GM12892 (cell line): ENCODE measurements around the gene FUCA2. TPM values are rescaled to one million over a fixed set of nuclear protein-coding genes. Genes with fewer than 3 reads are reported as not detected.

Experiments
- DNase-seq: peaks from one replicate; pipeline ENCODE4 v3.0.0; 2011; ENCODE audit not compliant: insufficient read length
- FAIRE-seq: peaks from 2 replicates; lab custom pipeline; 2011; peaks lifted over from hg19 to GRCh38; lab: Jason Lieb, UNC
- POLR2A ChIP-seq: IDR thresholded peaks from 2 replicates; pipeline ENCODE4 v1.6.1; 2011; ENCODE audit warnings: low read depth, low read length, control low read depth
- POLR2AphosphoS5 ChIP-seq: IDR thresholded peaks from 2 replicates; pipeline ENCODE4 v1.6.1; 2011; ENCODE audit warnings: low read depth, low read length, control low read depth
- TAF1 ChIP-seq: IDR thresholded peaks from 2 replicates; pipeline ENCODE4 v1.6.1; 2011; ENCODE audit warnings: low read depth, mild to moderate bottlenecking, control low read depth, low read length, borderline replicate concordance
- polyA plus RNA-seq: library from polyadenylated mRNA; unstranded; fragments of >200 nt; gene quantifications from one replicate; pipeline ENCODE4 v1.2.1, GENCODE V29; 2012; ENCODE audit warnings: missing spikeins, inconsistent platforms; ENCODE audit not compliant: missing spikeins

FUCA2 gene
- polyA plus RNA-seq = 14.0 TPM

- TF ChIP-seq TAF1 (peak; percentile 42; the same call in 1 of the 2 replicates), POLR2AphosphoS5 (peak; percentile 81), POLR2A (peak; percentile 79)
- FAIRE-seq = peak; percentile 78
- peak; percentile 52 for DNase-seq
Observed at GRCh38 chr6:143510991-143511891, at the start of gene FUCA2. FUCA2 (minus strand) TSS chr6:143511720; CDS start chr6:143511634, 86 bp downstream.

GRCh38 chr6:143561105-143561704 lies 49.7 kb upstream of the FUCA2 start:
- no peak for DNase-seq
- FAIRE-seq = no peak
- no peak for TF ChIP-seq TAF1
- TF ChIP-seq POLR2A = no peak
- no peak for TF ChIP-seq POLR2AphosphoS5

GRCh38 chr6:143559051-143559660 lies 47.6 kb upstream of the FUCA2 start:
- FAIRE-seq (no peak), DNase-seq (no peak)
- no peak for TF ChIP-seq POLR2A
- TF ChIP-seq TAF1 = no peak
- no peak for TF ChIP-seq POLR2AphosphoS5

- no peak for TF ChIP-seq POLR2A
- TF ChIP-seq POLR2AphosphoS5 = no peak
- TF ChIP-seq TAF1 = no peak
- DNase-seq = no peak
- no peak for FAIRE-seq
Observed at GRCh38 chr6:143556529-143556928, 45.0 kb upstream of the FUCA2 start.

- DNase-seq (no peak), FAIRE-seq (no peak)
Observed at GRCh38 chr6:143555582-143555981, 44.1 kb upstream of the FUCA2 start.

GRCh38 chr6:143555071-143555492 lies 43.6 kb upstream of the FUCA2 start:
- DNase-seq (no peak), FAIRE-seq (no peak)
- TF ChIP-seq POLR2A (no peak), TAF1 (no peak), POLR2AphosphoS5 (no peak)

More at GRCh38 chr6:143555582-143555981, 44.1 kb upstream of the FUCA2 start:
- TF ChIP-seq POLR2AphosphoS5 (no peak), POLR2A (no peak), TAF1 (no peak)

- no peak for DNase-seq
- no peak for FAIRE-seq
- TF ChIP-seq TAF1 = no peak
Observed at GRCh38 chr6:143553337-143553736, 41.8 kb upstream of the FUCA2 start.

- DNase-seq = no peak
- no peak for TF ChIP-seq POLR2A
- TF ChIP-seq TAF1 = no peak
- no peak for TF ChIP-seq POLR2AphosphoS5
- no peak for FAIRE-seq
Observed at GRCh38 chr6:143549949-143550268, 38.4 kb upstream of the FUCA2 start.

GRCh38 chr6:143549221-143549948 lies 37.9 kb upstream of the FUCA2 start:
- DNase-seq (no peak), FAIRE-seq (no peak)
- TF ChIP-seq POLR2A = no peak
- TF ChIP-seq POLR2AphosphoS5 = no peak
- TF ChIP-seq TAF1 = no peak

GRCh38 chr6:143546599-143546998 lies 35.1 kb upstream of the FUCA2 start:
- FAIRE-seq (no peak), DNase-seq (no peak)
- TF ChIP-seq POLR2AphosphoS5 (no peak), POLR2A (no peak), TAF1 (no peak)

GRCh38 chr6:143545976-143546547 lies 34.5 kb upstream of the FUCA2 start:
- no peak for DNase-seq
- TF ChIP-seq POLR2A = no peak
- TF ChIP-seq TAF1 = no peak
- no peak for TF ChIP-seq POLR2AphosphoS5
- no peak for FAIRE-seq
